GM18499 (cell line): ENCODE measurements around the gene SHC1.

Experiments used
- ATAC-seq: cut with Tn5 transposase; IDR thresholded peaks from one replicate; pipeline ENCODE4 v1.9.1; 2021; ENCODE audit warnings: moderate number of reproducible peaks; ENCODE audit not compliant: insufficient read depth, unreplicated experiment

Gene SHC1

DNA sequence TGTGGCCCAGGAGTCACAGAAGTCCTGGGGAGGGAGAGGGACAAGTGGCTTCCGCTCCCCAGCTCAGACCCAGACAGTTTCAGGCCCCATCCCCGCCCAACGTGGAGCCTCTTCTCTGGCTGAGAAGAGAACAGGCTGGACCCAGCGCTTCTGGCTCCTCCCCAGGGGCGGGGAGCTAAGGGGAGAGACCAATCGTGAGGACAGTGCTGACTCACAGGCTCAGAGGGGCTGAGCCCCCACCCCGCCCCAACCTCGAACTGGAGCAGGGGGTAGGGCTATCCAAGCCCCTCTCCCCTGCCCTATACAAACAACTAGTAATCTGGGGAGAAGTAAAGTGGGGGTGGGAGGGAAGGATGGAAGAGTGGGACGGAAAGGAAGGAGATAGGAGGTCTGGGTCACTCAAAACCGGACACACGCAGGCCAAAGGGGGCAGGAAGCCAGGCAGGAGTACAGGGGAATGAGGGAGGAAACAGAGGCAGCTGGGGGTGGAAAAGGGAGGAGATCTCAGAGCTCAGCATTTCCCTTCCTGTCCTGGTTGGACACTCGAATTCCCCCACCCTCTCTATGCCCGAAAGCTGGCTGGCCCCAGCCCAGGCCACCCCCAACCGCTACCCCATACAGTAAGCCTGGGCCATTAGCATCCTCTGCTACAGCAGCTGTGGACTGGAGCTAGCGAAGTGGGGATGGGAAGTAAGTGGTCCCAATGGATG is at the start of gene SHC1:
Gene SHC1 (minus strand): TSS at position 117 of the 710 bp plus-strand sequence. CDS start 221 bp downstream, outside the sequence.
- no peak for ATAC-seq

DNA sequence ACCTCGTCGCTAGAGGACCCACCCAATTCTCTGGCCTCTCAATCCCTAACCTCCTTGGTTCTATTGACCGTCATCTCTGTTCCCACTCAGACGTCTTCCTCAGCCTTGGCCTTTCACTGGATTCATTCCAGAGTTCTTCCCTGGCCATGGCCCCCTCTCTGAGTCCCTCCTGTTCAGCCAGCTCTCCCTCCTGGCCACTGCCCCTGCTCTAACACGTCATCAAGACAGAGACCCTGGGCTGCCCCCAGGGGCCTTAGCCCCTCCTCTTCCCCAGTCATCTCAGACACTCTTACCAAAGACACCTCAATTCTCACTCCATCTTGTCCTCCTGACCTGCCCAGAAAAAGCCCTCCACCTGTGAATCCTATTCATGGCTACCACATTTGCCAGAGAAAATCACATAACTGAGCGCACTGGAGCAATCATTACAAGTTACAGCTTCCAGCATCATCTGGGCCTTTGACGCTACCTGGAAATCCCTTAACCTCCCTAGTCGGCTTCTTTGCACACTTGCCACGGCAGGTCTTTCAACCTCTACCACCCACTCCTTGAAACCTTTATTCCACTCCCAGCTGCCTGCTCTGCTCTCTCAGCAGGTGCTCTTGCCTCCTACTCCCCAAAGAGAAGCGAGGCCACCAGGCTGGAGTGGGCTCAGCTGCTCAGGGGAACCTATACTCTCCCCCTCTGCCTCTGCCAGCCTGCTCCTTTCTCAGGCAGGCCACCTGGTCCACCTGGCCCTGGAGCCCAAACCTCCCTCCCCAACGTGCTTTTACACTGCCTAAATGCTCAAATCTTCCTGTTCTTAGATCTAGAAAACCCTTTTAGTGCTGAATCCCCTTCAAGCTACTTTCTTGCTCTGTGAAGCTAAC is 49.1 kb upstream of the SHC1 start:
- no peak for ATAC-seq

DNA sequence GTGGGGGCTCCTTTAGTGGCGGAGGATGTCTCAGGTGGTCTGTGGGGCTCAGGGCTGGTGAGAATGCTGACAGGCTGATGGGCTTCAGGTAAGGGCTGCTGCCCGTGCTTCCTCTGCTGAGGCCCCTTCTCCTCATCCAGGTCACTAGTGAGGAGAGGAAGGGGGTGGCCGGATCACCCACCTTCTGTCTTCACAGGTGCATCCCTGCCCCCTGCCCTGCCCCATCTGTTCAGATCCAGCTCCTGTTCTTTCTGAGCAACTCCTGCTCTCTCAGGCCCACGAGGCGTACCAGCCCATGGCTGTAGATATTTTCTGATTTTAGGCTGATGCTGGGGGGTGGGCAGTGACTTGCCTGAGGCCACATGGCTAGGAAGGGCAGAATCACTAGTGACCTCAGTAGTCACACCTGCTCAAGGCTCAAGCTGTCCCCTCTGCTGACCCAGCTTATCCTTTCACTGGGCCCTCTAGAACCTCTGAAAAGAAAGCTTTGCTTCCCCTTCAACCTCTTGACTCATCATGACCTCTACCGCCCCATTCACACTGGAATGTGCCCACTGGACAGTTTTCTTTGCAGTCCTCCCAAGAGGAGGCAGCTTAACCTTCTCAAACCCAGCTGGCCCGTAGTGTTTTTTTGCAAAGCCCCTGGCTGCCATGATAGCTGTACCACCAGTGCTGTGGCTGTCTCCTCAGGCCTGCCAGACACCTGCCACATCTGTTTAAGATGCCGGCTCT is 48.2 kb upstream of the SHC1 start:
- no peak for ATAC-seq

DNA sequence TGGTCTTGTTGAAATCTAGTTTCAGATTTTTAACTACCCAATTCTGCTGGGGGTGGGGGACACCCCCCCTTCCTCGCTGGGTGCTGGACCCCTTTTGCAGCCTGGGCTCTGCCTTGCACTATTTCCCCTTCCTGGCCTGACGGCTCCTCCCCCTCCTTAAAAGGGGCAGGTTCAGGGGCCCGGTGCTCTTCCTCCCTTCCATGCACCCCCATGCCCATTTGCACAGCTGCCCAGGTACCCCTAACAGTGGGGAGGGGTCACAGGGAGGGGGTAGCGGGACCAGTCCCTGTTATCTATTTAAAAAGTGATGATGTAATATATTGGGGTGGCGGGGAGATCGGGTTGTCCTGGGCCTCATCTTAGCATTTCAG is 47.4 kb upstream of the SHC1 start:
- ATAC-seq, result no peak

DNA sequence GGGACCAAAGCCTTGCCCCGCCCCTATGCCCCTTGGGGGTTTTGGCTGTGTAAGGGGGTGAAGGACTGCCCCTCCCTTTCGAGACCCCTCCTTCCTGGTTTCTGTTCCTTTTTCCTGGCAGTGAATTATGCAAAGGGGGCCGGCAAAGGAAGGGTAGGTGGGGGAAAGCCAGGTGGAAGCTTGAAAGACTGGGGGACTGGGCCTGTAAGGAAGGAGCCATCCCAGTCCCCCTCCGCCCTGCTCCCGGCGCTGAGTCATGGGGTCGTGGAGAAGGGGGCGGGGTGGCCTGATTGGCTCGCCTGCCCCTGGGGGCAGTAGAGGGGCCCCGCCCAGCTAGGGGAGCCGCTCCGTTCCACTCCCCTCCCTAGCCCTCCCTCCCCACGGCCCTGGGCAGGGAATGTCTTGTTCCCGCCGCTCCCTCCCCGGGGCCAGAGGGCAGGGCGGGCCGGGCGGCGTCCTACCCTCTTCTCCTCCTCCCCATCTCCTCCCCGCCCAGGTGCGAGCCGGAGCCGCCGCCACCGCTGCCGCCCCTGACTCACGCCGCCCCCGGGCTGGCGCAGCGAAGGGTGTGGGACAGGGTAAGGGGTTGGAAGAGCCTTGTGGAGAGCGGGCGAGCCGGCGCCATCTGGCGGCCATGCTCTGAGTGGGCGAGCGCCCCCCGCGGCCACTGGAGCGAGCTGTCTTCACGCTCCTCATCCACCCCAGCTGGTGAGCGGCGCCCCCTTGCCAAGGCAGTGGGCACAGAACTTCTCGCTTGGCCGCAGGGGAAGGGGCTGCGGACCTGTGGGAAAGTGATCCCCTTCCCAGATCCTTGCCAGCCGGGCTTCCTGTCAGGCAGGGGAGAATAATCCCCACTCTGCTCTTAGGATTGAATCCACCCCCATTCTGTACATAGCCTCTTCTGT is 46.7 kb upstream of the SHC1 start:
- no peak for ATAC-seq

DNA sequence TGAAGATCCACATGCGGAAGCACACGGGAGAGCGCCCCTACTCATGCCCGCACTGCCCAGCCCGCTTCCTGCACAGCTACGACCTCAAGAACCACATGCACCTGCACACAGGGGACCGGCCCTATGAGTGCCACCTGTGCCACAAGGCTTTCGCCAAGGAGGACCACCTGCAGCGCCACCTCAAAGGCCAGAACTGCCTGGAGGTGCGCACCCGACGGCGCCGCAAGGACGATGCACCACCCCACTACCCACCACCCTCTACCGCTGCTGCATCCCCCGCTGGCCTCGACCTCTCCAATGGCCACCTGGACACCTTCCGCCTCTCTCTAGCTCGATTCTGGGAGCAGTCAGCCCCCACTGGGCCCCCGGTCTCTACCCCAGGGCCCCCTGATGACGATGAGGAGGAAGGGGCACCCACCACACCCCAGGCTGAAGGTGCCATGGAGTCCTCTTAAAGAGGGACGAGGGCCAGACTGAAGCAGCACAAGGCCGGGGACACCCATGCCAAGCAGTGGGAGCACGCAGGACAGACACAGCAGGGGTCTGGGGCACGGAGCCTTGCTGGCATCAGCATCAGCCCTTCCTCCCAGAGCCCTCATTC is 45.8 kb upstream of the SHC1 start:
- no peak for ATAC-seq

- ATAC-seq, result no peak
Observed at GRCh38 chr1:155015527-155016230, 45.1 kb upstream of the SHC1 start.

DNA sequence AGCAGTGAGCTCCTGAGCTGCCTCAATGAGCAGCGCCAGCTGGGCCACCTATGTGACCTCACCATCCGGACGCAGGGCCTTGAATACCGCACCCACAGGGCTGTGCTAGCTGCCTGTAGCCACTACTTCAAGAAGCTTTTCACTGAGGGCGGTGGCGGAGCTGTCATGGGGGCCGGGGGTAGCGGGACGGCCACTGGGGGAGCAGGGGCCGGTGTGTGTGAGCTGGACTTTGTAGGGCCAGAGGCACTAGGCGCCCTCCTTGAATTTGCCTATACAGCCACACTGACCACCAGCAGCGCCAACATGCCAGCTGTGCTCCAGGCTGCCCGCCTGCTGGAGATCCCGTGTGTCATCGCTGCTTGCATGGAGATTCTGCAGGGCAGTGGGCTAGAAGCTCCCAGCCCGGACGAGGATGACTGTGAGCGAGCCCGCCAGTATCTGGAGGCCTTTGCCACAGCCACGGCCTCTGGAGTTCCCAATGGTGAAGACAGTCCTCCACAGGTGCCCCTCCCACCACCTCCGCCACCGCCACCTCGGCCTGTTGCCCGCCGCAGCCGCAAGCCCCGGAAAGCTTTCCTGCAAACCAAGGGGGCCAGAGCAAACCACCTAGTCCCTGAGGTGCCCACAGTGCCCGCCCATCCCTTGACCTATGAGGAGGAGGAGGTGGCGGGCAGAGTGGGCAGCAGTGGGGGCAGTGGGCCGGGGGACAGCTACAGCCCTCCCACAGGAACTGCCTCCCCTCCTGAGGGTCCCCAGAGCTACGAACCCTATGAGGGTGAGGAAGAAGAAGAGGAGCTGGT is 44.4 kb upstream of the SHC1 start:
- ATAC-seq, result no peak

DNA sequence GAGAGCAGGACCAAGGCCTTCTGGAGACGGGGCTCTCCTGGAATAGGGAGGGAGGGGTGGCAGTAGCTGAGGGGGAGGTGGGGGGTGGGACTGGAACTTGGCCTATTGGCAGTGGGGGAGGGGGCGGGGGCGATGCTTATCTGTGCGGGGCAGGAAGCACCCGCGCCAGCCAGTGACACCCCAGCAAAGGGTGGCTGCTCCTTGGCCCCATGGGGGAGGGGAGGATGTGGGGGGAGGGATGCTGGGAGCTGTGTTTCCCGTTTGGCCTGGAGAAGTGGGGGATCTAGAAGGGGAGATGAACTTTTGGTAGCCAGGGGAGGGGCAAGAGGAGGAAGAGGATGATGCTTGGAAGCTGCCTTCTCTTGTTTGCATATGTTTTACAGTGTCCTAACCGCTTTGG is 43.1 kb upstream of the SHC1 start:
- ATAC-seq, result no peak

DNA sequence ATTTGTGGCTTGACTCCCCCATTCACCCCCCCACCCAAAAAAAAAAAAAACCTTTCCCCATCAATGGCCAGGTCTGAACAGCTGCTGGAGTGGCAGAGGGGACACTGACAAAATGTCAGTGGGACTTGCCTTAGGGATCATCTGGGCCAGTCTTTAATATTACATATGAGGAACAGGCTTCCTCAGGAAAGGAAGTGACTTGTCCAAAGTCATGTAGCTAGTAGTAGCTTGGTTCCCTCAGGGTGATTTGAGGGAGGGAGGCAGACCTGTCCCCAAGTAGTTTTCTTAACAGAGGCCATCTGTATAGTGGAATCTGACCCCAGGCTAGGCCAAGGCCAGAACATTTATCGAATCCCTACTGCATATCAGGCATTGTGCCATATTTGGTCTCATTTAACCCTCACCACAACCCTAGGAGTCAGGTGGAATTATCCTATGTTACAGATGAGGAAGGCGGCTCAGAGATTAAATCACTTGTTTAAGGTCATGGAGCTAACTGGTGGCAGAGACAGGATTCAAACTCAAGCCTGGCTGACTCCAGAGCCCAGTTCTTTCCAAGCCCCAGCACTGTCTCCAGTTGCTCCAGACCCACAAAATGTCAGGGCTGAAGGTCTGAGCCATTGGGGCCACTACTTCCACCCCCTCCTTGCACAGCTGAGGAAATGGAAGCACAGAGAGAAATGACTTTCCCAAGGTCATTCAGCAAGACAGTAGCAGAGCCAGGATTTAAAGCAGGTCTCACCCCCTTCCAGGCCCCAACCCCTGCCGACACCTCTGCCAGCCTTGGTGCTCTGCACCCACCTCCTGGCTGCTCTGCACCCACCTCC is 42.4 kb upstream of the SHC1 start:
- ATAC-seq, result no peak

DNA sequence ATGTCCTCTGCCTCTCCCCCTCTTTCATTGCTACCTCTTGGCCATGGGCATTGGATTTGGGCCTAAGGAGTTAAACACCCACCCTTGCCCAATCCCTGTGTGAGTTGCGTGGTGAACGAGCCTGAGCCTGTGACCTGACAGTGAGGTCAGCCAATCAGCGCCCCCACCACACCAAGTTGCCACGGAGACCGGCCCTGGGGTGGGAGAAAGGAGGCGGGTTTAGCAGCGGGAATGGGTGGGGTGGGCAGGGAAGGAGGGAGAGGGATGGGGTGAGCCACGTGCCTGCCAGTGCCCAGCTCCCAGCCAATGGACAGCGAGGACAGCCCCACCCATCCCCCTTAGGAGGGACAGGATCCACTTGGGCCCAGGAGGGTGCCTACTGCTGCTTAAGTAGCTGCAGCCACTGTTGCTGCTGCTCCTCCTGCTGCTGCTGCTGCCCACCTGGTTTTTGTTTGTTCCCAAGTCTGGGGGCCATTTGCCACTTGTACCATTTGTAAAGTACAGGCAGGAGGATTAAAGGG is 41.5 kb upstream of the SHC1 start:
- ATAC-seq, result no peak

DNA sequence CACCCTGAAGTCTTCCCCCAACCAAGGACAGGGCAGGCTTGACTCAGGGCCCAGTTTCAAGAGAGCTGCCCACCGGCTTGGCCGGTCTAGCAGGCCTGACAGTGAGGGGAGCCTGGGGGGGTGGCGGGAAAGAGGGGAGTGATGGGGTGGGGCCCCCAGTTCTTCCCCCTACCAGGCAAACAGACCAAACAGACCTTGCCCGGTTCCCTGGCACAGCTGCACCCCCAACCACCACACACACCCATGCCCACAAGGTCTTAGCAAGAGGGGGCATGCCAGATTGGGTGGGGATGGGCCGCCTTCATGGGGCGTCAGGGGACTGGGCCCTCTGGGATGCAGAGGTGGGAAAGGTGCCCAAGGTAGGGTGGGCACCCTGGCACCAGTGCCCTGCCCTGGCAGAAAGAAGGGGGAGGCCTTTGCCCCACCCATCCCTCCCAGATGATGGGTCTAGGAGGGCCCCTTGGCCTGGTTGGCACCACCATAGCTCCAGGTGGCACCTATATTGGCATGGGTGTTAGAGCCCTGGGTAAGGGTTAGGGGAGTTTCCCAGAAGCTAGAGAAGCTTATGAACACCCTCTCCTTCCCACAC is 41.0 kb upstream of the SHC1 start:
- ATAC-seq, result no peak

- ATAC-seq, result no peak
Observed at GRCh38 chr1:155011004-155011416, 40.5 kb upstream of the SHC1 start.

GRCh38 chr1:155010211-155010918 is 39.8 kb upstream of the SHC1 start:
- ATAC-seq, result no peak

DNA sequence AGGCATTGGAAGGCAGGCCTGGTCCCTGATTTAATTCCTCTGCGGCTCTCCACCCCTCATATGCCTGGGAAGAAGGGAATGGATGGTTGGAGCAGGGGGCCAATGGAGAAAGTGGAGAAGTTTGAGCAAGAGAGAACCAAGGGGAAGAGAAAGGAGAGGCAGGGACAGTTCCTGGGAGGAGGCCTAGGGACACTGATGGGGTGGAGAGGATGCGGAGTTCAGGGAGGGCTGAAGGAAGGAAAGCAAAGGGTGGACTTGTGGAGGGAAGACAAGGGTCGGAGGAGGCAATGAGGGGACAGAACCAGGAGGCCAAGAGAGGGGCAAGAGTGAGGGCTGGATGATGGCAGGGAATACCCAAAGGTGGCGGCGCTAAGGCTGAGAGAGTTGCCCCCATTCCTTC is 39.2 kb upstream of the SHC1 start:
- ATAC-seq, result no peak

DNA sequence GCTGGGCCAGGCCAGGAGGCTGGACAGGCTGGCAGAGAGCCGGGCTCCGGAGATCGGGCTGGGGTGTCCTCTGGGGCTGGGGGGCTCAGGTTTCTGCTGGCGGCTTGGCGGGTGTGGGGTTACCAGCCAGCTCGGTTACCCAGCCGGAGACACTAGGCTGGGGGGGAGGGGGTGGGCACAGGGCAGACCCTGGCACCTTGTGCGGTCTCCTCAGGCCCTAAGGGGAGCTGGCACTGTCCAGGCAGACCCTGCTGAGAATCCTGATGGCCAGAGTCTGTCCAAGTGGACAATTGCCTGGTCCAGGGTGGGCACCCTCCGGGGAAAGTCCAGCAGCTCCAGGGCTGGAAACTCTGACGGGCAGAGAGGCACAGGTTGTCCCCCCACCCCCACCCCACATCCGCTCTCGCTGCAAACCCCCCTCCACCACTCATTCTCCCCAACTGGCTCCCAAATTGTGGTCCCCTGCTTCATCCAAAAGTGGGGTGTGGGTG is 38.7 kb upstream of the SHC1 start:
- ATAC-seq, result no peak
